Mesodermal cell (in vitro differentiated cells): Measurements from ENCODE around the gene SIRT7.

Experiments used
- H3K27ac ChIP-seq: 2 replicates; pipeline ENCODE4 v1.7.0; 2013; ENCODE audit warnings: mild to moderate bottlenecking, low read depth, low read length, moderate library complexity; ENCODE audit not compliant: severe bottlenecking
- H3K36me3 ChIP-seq: 2 replicates; pipeline ENCODE4 v1.7.1; 2013; ENCODE audit warnings: mild to moderate bottlenecking, low read length, moderate library complexity; ENCODE audit not compliant: control insufficient read depth, insufficient read depth
- H3K4me1 ChIP-seq: one replicate; pipeline ENCODE4 v1.7.1; 2013; ENCODE audit warnings: mild to moderate bottlenecking, low read length; ENCODE audit not compliant: insufficient read depth, control insufficient read depth, poor library complexity, severe bottlenecking
- H3K4me3 ChIP-seq: 2 replicates; pipeline ENCODE4 v1.7.0; 2013; ENCODE audit warnings: low read length, control low read depth, mild to moderate bottlenecking; ENCODE audit not compliant: insufficient read depth, poor library complexity, severe bottlenecking; ENCODE audit errors: extremely low read depth
- H3K9me3 ChIP-seq: 2 replicates; pipeline ENCODE4 v1.7.1; 2013; ENCODE audit warnings: mild to moderate bottlenecking, low read length, moderate library complexity; ENCODE audit not compliant: control insufficient read depth
- WGBS, 2 experiments: methylation state at CpG; one replicate each; pipeline ENCODE4 v1.1.5; 2013; ENCODE audit warnings: missing lambda C conversion rate in 2 of 2; ENCODE audit not compliant: insufficient coverage in 2 of 2; 5-methylcytosine and 5-hydroxymethylcytosine counted together

Gene SIRT7

DNA sequence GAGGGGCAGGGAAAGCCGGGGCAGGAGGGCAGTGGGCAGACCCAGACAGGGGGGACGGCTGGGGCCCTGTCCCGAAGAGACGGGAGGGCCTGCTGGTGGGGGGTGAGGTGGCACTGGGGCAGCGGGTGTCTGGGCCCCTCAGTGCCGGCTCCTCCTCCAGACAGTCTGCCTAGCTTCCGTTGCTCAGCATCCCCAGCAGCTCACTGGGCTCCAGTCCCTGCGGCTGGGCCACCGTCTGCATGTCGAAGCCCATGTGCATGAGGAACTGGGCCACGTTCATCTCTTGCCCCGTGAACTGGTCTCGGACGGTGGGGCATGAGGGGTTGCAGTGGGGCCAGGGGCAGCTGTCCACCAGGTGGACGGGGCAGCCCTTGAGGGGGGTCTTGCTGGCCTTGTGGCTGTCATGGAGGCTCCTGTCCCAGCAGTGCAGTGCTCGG is 34.8 kb upstream of the SIRT7 start:
- 83 to 90% methylated on average over 9 to 14 of the region's 16 CpGs for WGBS, 2 experiments
- Histone ChIP-seq H3K36me3 (peaks cover 3% of the 10 kb centered on the region), H3K4me1 (no peaks in the 10 kb centered on the region), H3K9me3 (no peaks in the 10 kb centered on the region), H3K4me3 (no peak overlapping the region), H3K27ac (no peak overlapping the region)

DNA sequence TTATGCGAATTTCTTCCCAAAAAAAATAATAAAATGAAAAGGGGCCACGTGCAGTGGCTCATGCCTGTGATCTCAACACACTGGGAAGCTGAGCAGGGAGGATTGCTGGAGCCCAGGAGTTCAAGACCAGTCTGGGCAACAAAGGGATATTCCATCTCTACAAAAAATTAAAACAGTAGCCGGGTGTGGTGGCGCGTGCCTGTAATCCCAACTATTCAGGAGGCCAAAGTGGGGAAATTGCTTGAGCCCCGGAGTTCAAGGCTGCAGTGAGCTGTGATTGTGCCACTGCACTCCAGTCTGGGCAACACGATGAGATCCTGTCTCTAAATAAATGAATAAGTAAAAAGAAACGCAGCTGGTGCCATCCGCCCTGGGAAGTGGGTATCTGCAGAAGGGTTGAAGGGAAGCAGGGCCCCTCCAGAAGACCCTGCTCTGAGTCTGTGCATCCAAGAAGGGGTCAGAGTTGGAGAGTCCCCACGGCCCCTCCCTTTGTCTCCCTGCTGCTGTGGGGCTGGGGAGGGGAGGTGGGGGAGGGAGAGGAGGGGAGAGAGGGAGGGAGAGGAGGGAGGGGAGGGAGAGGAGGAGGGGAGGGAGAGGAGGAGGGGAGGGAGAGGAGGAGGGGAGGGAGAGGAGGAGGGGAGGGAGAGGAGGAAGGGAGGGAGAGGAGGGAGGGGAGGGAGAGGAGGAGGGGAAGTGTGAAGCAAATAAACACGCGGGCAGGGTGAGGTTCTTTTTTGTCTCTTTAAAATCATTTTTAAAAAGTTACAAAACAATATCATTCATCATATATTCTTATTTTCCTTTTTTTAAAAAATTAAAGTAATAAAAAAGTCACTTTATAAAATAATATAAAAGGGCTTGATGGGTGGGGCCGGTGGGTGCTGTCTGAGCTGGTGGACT is 34.1 kb upstream of the SIRT7 start:
- Histone ChIP-seq H3K4me1 (no peaks in the 10 kb centered on the region), H3K36me3 (peaks cover 3% of the 10 kb centered on the region), H3K27ac (no peak overlapping the region), H3K4me3 (no peak overlapping the region), H3K9me3 (no peaks in the 10 kb centered on the region)
- 73 to 82% methylated on average over 6 to 9 of the region's 13 CpGs for WGBS, 2 experiments

DNA sequence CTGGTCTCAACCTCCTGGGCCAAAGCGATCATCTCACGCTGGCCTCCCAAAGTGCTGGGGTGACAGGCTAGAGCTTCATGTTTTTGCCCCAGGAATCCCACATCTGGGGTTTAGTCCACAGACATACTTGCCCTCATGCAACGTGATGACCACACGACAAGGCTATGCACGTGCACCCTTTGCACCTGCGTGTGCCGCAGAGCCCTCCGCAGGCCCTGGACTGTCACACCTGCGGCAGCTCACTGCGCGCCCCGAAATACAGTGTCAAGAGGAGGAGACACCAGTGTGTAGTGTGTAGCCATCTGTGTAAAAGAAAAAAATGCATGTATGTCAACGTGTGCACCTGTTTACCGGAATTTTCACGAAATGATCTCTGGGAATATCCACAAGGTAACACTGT is 32.5 kb upstream of the SIRT7 start:
- no peak overlapping the region for H3K4me3 ChIP-seq
- no peak overlapping the region for H3K27ac ChIP-seq
- H3K9me3 ChIP-seq: no peaks in the 10 kb centered on the region
- no peaks in the 10 kb centered on the region for H3K4me1 ChIP-seq
- peaks cover 3% of the 10 kb centered on the region for H3K36me3 ChIP-seq
- WGBS, 2 experiments: 88 to 89% methylated on average over 15 of the region's 15 CpGs

DNA sequence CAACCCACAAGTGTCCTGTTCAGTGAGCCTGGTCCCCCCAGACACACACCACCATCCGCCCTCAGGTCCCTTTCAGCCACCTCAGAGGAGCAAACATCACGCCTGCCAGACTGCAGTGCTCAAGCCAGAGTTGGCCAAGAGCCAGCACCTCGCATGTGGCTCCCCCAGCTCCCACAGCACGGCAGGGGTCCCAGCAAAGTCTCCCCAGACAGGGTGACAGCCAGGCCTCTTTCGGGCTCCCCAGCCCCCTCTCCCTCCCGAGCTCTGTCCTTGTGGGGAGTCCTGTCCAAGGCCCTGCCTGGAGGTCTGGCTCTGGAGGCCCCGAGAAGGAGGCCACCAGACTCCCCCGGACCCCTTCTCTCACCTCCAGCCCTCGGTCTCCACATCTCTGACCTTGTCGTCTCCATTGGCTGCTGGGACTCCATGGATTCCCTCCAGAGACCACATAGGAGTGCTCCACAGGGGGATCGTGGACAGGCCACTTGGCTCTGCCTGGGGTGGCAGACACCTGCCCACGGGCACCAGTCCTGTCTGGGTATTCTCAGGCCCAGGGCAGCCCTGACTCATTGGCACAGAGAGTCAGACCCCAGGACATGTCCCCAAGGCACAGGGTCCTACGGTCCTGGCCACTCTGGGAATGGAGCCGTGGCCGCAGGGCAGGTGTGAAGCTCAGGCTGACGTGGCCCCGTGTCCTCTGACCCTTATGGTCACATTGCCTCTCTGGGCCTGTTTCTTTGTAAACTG is 30.8 kb upstream of the SIRT7 start:
- Histone ChIP-seq H3K4me1 (no peaks in the 10 kb centered on the region), H3K4me3 (no peak overlapping the region), H3K36me3 (peaks cover under 1% of the 10 kb centered on the region), H3K27ac (no peak overlapping the region), H3K9me3 (no peaks in the 10 kb centered on the region)
- WGBS, 2 experiments: 86 to 88% methylated on average over 13 to 15 of the region's 17 CpGs

DNA sequence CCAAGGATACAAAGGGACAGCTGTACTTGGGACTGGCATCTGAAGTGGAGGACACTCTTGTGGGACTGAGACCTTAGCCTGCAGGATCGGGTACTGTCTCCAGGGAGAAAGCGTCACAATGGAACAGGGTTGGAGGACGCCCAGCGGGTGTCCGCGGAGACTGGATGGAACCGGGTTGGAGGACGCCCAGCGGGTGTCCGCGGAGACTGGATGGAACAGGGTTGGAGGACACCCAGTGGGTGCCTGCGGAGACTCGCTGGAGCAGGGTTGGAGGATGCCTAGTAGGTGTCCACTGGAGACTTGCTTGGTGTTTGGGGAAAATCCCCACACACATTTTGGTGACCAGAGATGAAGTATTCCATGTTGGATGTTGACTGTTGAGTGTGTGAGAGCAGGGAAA is 29.2 kb upstream of the SIRT7 start, which contains the start of gene MYADML2:
Gene MYADML2 (minus strand): TSS at position 45 of the 400 bp plus-strand sequence. CDS start 5,492 bp downstream, outside the sequence.
- no peaks in the 10 kb centered on the region for H3K4me1 ChIP-seq
- H3K27ac ChIP-seq: no peak within 1 kb of the TSS
- no peaks in the 10 kb centered on the region for H3K9me3 ChIP-seq
- no peaks in the 10 kb centered on the region for H3K36me3 ChIP-seq
- WGBS, 2 experiments: 91 to 100% methylated on average over 5 to 13 of the region's 13 CpGs
- no peak within 1 kb of the TSS for H3K4me3 ChIP-seq

DNA sequence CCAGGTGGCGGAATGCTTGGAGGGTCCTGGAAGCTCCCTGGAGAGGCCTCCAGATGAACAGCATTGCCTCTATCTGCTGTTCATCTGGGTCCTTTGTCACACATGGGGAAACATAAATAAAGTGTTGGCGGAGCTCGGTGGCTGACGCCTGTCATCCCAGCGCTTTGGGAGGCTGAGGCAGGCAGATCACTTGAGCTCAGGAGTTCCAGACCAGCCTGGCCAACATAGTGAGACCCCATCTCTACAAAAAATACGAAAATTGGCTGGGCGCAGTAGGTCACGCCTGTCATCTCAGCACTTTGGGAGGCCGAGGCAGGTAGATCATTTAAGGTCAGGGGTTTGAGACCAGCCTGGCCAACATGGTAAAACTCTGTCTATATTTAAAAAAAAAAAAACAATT is 26.9 kb upstream of the SIRT7 start:
- Histone ChIP-seq H3K27ac (no peak overlapping the region), H3K4me3 (no peak overlapping the region), H3K4me1 (no peaks in the 10 kb centered on the region), H3K36me3 (no peaks in the 10 kb centered on the region), H3K9me3 (no peaks in the 10 kb centered on the region)
- 92 to 95% methylated on average over 8 of the region's 9 CpGs for WGBS, 2 experiments

DNA sequence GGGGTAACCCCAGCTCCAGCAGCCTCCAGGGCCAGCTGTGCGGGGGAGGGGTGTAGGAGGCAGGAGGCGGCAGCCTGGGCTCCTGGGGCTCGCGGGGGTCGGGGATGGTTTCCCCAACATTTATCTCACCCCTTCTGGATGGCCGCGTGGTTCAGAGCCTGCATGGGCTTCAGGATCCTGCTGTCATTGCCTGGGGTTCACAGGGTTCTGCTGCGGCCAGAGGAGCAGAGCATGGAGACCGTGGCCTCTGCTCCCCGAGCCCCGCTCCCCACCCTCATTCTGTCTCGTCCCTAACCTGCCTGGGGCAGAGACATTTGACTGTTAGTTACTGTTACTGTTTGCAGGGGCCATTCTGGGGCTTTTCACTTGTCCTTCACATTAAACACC is 24.2 kb upstream of the SIRT7 start:
- no peak overlapping the region for H3K27ac ChIP-seq
- no peaks in the 10 kb centered on the region for H3K4me1 ChIP-seq
- no peaks in the 10 kb centered on the region for H3K9me3 ChIP-seq
- H3K4me3 ChIP-seq: no peak overlapping the region
- H3K36me3 ChIP-seq: no peaks in the 10 kb centered on the region
- 59 to 62% methylated on average over 10 to 11 of the region's 12 CpGs for WGBS, 2 experiments

DNA sequence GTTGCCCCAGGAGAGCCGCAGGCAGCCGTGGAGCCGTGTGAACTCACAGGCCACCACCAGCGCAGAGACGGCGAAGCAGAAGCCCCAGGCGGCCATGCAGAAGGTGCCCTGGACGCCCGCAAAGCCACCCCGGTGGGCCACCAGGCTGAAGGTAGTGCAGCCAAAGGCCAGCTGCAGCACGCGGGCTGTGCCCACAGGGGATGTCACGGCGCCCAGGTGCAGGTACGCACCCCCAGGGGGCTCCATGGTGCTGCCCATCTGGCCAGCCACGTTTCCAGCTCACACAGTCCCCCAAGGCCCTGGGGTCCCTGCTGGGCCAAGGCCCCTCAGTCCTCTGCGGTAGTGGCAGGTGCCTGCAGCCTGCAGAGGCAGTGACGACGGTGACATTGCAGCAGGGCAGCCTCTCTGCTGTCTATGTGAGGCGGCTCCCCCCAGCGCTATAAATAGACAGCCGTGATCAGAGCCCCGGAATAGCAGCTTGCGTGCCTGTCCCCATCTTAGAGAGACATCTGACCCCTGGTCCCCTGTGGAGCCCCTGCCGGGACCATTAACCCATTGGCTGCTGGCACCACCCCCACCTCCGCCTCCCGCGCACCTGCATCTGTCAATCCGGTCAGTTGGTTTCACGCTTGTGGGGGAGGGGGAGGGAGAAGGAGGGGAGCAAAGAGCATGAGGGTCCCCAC is 23.6 kb upstream of the SIRT7 start:
- 59 to 66% methylated on average over 23 to 24 of the region's 30 CpGs for WGBS, 2 experiments
- H3K36me3 ChIP-seq: no peaks in the 10 kb centered on the region
- no peak overlapping the region for H3K4me3 ChIP-seq
- no peaks in the 10 kb centered on the region for H3K9me3 ChIP-seq
- H3K4me1 ChIP-seq: no peaks in the 10 kb centered on the region
- no peak overlapping the region for H3K27ac ChIP-seq

DNA sequence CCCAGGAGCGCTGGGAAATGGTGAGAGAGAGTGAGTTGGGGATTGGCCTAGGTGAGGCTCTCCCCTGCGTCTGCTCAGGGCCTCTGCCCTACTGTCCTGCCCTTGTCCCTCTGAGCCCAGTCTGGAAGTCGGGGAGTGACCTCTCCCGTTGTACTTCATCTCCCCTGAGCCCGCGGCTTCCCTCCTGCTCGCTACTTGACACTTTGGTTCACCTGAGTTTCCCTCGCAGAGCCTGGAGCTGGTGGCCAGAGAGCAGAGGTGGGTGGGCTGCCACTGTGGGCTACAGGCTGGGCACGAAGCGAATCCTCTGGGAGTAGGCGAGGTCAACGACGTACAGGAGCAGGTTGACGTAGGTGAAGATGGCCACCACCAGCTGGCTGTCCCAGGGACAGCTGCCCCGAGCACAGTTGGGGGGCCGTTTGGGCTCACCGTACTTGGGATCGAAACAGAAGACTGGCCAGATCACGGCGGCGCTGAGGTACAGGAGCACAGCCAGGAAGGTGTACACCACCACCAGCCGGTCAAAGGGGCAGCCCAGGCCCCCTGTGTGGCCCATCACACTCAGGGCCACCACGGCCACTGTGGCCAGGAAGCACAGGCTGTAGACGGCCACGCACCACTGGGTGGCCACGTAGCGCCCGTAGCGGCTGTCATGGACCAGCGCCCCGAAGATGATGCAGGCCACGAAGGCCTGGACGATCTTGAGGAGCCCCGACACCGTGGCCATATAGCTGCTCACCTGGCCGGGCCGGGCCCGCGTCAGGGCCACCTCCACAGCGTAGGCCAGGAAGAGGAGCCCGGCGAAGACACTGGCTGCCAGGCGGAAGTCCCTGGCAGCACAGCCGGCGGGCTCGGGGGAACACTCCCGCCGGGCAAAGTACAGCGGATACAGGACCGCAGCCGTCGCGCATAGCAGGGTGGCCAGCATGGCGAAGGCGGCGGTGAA is 22.8 kb upstream of the SIRT7 start:
- peaks cover under 1% of the 10 kb centered on the region for H3K36me3 ChIP-seq
- no peak overlapping the region for H3K4me3 ChIP-seq
- H3K27ac ChIP-seq: no peak overlapping the region
- no peaks in the 10 kb centered on the region for H3K9me3 ChIP-seq
- H3K4me1 ChIP-seq: no peaks in the 10 kb centered on the region
- 96% methylated on average over 54 to 56 of the region's 56 CpGs for WGBS, 2 experiments
